Suppressor macrophage (primary cell): ENCODE data around the gene SYNM.
"Not testable (repeated sequence)": the region's sequence is repeated elsewhere in the genome, so short reads cannot be mapped to it uniquely, and the experiment has no call there.

Source experiments
- DNase-seq, 4 experiments: peaks; one replicate each; pipeline ENCODE4 v3.0.0-alpha.2; 2020 to 2022

The SYNM gene

DNA sequence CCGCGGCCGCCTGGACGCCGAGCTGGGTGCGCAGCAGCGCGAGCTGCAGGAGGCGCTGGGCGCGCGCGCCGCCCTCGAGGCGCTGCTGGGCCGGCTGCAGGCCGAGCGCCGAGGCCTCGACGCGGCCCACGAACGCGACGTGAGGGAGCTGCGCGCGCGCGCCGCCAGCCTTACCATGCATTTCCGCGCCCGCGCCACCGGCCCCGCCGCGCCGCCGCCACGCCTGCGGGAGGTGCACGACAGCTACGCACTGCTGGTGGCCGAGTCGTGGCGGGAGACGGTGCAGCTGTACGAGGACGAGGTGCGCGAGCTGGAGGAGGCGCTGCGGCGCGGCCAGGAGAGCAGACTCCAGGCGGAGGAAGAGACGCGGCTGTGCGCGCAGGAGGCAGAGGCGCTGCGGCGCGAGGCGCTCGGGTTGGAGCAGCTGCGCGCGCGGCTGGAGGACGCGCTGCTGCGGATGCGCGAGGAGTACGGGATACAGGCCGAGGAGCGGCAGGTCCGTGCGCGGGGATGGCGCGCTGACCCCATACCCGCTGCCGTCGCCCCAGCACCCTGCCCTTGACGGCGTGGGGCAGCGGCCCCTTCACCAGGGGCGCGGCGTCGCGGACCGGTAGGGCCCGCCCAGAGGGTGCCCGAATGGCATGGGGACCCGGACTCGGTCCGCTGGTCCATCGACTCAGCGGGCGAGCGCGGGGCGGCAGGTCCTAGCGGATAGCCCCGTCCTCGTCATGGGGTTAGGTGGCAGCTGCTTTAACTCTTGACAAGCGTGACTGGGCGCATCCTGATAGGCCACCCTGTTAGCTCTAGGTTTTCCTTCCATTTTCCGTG lies 848 bp downstream of the SYNM start:
- peak; percentile 22 to 62 (median 39) for DNase-seq

DNA sequence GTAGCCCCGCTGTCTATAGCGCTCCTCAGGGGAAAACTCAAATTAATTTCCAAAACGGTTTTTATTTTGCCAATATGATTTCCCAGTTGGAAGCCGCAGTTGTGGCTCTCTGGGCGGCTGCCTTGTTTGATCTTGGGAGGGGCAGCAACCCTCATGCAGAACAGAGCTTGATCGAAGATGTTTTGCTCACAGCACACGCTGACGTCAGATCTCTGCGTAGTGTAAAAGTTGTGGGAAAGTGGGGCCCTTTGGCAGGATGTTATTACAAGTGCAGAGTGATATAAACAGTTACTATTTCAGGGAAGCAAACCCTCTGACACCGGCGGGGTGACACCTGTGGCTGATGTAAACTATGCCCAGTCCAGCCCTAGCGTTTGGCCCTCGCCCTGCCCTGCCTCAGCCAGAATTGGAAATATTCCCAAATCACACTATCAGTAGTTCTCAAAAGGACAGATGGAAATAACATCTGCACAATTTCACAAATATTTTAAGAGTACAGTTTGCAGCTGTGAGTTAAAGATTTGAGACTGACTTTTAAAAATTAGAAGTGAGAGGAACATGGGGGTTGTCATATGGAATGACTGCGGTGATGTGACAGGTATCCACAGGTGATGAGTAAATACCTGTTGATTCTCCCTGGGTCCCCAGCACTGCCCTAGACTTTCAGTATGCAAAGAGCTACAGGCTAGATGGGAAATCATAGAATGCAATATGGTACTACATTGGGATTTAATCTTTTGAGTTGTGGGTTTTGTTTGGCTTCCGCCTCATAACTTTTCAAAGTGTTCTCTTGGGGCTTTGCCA lies 1.7 kb downstream of the SYNM start:
- DNase-seq = no peak

GRCh38 chr15:99108993-99109392 lies 4.1 kb downstream of the SYNM start:
- DNase-seq = no peak

GRCh38 chr15:99109555-99110021 lies 4.7 kb downstream of the SYNM start:
- no peak for DNase-seq

DNA sequence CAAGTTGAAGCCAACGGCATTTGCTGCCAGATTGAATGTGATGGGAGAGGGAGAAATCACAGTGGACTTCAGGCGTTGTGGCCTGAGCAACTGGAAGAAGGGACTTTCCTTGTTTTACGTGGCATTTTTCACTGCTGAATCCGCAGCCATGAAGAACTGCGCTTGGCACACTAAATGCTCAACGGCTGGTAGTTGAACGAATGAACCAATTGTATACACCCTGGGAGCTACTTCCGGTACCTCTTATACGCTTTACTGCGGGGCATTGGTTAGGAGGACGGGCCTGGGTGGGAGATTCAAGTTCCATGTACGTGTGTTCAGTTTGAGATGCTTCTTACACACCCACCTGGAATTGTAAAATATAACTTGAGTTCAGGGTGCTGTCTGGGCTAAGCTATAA lies 5.2 kb downstream of the SYNM start:
- DNase-seq = no peak

- DNase-seq = no peak
These were observed 5.9 kb downstream of the SYNM start for GRCh38 chr15:99110581-99111320.

- not testable (repeated sequence) for DNase-seq
These were observed 6.8 kb downstream of the SYNM start for GRCh38 chr15:99111641-99112040.

DNA sequence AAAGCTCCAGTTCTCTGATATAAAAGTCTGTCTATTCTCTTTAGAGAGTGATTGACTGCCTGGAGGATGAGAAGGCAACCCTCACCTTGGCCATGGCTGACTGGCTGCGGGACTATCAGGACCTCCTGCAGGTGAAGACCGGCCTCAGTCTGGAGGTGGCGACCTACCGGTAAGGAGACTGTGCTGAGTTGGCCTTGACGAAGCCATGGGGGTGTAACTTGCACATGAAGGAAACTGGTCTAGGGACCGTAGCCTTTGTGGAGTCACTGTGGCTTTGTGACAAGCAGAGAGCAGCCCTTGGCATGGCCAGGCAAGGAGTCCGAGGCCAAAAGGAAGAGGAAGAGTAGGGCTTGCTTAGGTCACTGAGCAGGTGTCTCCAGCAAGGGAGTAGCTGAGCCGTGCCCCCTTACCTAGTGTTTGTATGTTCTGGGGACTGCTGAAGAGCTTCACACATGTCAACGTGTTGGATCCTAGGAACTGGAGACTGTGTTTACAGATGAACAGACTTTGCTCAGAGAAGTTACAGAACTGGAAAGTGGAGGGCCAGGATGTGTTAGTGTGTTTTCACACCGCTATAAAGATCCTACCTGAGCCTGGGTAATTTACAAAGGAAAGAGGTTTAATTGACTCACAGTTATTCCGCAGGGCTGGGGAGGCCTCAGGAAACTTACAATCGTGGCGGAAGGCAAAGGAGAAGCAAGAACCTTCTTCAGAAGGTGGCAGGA lies 8.8 kb downstream of the SYNM start:
- no peak for DNase-seq

GRCh38 chr15:99114511-99115299 lies 9.8 kb downstream of the SYNM start:
- no peak for DNase-seq

GRCh38 chr15:99115300-99116215 lies 10.7 kb downstream of the SYNM start:
- no peak for DNase-seq

- DNase-seq = no peak
These were observed 12.2 kb downstream of the SYNM start for GRCh38 chr15:99117111-99117510.

GRCh38 chr15:99117563-99118257 lies 12.8 kb downstream of the SYNM start:
- no peak for DNase-seq

DNA sequence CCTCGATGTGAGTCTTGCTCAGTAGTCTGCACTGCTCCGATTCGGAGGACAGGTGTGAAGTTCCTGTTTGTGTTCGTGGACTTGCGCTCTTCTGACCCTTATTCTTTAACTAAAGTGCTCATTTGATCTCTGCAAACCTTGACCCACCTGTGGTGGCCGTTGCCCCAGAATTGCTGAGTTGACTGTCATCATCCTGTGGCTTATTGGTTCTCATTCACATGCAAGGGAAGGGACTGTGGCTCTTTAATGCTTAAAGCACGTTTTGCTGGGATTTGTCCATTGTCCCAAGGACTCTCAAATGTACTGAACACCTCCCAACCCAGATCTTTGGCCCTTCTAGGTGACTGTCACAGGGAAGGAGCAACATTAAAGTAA lies 13.4 kb downstream of the SYNM start:
- no peak for DNase-seq

- no peak for DNase-seq
These were observed 14.1 kb downstream of the SYNM start for GRCh38 chr15:99118801-99119546.

GRCh38 chr15:99120050-99120777 lies 15.3 kb downstream of the SYNM start:
- DNase-seq = no peak

DNA sequence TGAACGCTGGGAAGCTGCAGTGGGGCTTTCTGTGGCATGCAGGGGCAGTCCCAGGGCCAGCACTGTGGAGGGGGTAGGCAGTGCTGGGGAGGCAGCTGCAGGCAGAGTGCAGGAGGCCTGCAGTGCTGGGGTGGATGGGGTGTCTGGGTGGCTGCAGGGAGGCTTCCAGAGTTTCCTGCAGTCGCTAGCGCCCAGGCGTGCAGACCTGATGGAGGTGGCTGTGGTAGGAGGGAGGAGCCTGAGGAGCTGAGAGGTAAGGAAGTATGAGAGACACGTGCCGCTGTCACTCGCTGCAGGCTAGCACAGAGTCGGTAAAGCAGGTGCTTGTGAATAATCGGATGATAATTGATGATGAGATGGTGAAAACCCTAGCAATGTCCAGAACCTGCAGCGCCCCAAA lies 16.3 kb downstream of the SYNM start:
- no peak for DNase-seq

DNA sequence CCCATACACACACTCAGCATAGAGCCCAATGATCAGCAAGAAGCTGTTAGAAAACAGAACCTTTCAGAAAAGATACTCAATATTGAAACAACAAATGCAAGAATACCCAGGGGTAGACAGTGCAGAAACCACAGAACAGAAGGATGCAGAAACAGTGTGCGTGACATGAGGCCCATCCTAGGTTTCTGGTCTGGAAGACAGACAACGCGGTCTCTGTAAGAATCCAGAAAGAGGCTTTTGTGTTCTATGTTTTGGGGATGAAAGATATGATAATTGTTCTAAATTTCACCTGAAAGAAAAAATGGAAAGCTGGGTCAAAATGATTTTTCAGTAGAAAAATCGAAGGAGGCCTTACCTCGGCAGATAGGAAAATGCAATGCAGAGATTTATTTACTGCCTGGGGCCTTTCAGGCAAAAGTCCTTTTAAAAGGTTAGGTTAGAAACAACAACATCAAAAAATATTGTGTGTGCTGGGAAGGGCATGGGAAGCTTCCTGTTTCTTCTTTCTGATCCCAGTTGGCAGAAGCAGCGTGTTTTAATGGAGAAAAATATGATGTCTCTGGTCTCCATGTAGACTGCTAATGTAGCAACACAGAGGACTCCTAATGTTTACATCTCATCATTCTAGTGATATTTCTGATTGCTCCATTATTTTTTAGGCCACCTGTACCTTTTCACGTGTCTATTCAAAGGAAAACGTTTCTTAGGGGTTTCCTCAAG lies 17.0 kb downstream of the SYNM start:
- DNase-seq = no peak
